OCI-LY3 (cell line): ENCODE data around the gene PQBP1.

ENCODE experiments used
- H2AFZ ChIP-seq: fragments of 200-600, 300-600 bp; shearing (Covaris generic); 2 replicates; pipeline ENCODE4 v1.6.0; 2014; ENCODE audit warnings: antibody characterized with exemption, low read depth, low read length
- H3K27ac ChIP-seq: fragments of 200-600, 300-600 bp; sonication (generic); 2 replicates; pipeline ENCODE4 v1.5.1; 2014; ENCODE audit warnings: mild to moderate bottlenecking, low read length, moderate library complexity, mixed read lengths
- H3K27me3 ChIP-seq: fragments of 200-600, 300-600 bp; sonication (generic); 2 replicates; pipeline ENCODE4 v1.6.1; 2014; ENCODE audit warnings: low read depth, low read length, mixed read lengths
- H3K36me3 ChIP-seq: fragments of 200-600, 300-600 bp; sonication (generic); replicated peaks from 2 replicates; pipeline ENCODE3; 2014; ENCODE audit warnings: low read depth, low read length, mixed read lengths
- H3K4me1 ChIP-seq: fragments of 300-600, 200-600 bp; sonication (generic); 2 replicates; pipeline ENCODE4 v1.6.1; 2014; ENCODE audit warnings: low read length, mixed read lengths
- H3K4me2 ChIP-seq: fragments of 200-600, 300-600 bp; sonication (generic); 2 replicates; pipeline ENCODE4 v1.6.1; 2014; ENCODE audit warnings: low read length, mixed read lengths
- H3K4me3 ChIP-seq: fragments of 300-600, 200-600 bp; sonication (generic); 2 replicates; pipeline ENCODE4 v1.5.1; 2014; ENCODE audit warnings: antibody characterized with exemption, mild to moderate bottlenecking, low read length, moderate library complexity
- H3K79me2 ChIP-seq: fragments of 300-600, 200-600 bp; shearing (Covaris generic); 2 replicates; pipeline ENCODE4 v1.6.1; 2014; ENCODE audit warnings: mild to moderate bottlenecking, low read length, mixed read lengths
- H3K9ac ChIP-seq: fragments of 300-600, 200-600 bp; shearing (Covaris generic); 2 replicates; pipeline ENCODE4 v1.6.0; 2014; ENCODE audit warnings: mild to moderate bottlenecking, low read length, moderate library complexity
- H3K9me3 ChIP-seq: fragments of 200-600, 300-600 bp; shearing (Covaris generic); 2 replicates; pipeline ENCODE4 v1.6.1; 2014; ENCODE audit warnings: low read length, mixed read lengths; ENCODE audit not compliant: insufficient read depth
- H4K20me1 ChIP-seq: fragments of 200-600, 300-600 bp; sonication (generic); 2 replicates; pipeline ENCODE4 v1.6.1; 2016; ENCODE audit warnings: low read length, mixed read lengths; ENCODE audit not compliant: insufficient read depth
- EZH2phosphoT487 ChIP-seq: fragments of 200-600 bp; shearing (Covaris generic); IDR thresholded peaks from 2 replicates; pipeline ENCODE4 v1.6.1; 2018; ENCODE audit warnings: antibody characterized with exemption, mixed run types, low read depth
- TF ChIP-seq, protein P1 (sequence below): fragments of 200-600, 300-600 bp; sonication (generic); IDR thresholded peaks from 2 replicates; pipeline ENCODE4 v1.5.1; 2014; ENCODE audit warnings: antibody characterized with exemption, low read length, low read depth

PQBP1 gene

DNA sequence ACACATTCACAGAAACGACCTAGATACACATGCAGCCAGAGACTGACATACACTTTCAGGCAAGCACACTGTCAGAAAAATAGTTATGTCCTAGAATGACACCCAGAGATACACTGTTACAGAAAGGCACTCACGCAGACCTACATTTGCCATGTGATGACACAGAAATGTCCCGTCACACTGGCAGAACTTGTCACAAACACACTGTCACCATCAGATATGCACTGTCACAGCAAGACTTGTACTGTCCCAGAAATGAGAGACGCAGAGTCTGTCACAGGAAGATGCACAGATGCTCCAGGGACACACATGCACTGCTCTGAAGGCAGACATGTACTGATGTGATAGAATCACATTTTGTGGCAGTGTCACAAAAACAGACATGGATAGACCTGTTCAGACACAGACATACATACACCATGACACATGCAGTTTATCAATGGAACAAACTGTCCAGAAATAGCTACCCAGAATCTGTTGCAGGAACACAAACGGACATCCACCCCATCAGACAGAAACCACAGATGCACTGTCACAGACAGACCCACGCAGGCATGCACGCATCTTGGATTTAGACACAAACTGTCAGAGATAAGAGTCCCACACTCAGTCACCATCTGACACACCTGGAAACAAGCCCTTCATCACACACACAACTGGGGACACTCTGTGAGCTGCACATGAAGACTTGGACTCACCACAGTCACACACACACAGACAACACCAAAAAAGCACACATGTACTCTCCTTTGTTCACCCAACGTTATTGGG, 22.4 kb downstream of the PQBP1 start:
- no peaks in the 10 kb centered on the region for H3K9me3 ChIP-seq
- H3K27ac ChIP-seq = peak overlapping the region; percentile 98
- H2AFZ ChIP-seq = no peak overlapping the region
- TF ChIP-seq EZH2phosphoT487 = no peak
- TF ChIP-seq, protein P1, sequence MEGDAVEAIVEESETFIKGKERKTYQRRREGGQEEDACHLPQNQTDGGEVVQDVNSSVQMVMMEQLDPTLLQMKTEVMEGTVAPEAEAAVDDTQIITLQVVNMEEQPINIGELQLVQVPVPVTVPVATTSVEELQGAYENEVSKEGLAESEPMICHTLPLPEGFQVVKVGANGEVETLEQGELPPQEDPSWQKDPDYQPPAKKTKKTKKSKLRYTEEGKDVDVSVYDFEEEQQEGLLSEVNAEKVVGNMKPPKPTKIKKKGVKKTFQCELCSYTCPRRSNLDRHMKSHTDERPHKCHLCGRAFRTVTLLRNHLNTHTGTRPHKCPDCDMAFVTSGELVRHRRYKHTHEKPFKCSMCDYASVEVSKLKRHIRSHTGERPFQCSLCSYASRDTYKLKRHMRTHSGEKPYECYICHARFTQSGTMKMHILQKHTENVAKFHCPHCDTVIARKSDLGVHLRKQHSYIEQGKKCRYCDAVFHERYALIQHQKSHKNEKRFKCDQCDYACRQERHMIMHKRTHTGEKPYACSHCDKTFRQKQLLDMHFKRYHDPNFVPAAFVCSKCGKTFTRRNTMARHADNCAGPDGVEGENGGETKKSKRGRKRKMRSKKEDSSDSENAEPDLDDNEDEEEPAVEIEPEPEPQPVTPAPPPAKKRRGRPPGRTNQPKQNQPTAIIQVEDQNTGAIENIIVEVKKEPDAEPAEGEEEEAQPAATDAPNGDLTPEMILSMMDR = no peak
- peak overlapping the region; percentile 97 for H3K4me2 ChIP-seq
- peak overlapping the region; percentile 99 for H3K9ac ChIP-seq
- H3K79me2 ChIP-seq = peaks cover 65% of the 10 kb centered on the region
- H4K20me1 ChIP-seq = peaks cover 32% of the 10 kb centered on the region
- H3K4me3 ChIP-seq = peak overlapping the region; percentile 98
- H3K27me3 ChIP-seq = no peaks in the 10 kb centered on the region
- peaks cover 26% of the 10 kb centered on the region for H3K4me1 ChIP-seq
- H3K36me3 ChIP-seq = peaks cover 42% of the 10 kb centered on the region

DNA sequence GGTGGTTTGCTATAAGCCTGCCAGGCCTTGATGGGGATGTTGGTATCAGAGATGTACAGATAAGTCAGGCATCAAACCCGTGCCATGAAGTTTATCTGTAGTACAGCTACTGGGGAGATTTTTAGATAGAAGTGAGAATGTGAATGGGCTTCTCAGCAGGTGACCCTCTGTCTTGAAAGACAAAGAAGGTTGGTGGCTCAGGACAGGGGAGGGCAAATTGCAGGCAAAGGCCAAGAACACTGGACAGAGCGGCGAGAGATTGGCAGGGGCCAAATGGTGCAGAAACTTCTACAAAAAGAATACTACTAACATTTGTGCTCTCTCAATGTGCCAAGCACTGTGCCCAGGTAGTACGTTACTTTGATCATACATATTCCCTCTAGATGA, 23.0 kb downstream of the PQBP1 start:
- H3K9ac ChIP-seq = peak overlapping the region; percentile 99
- peaks cover 26% of the 10 kb centered on the region for H4K20me1 ChIP-seq
- H3K79me2 ChIP-seq = peaks cover 59% of the 10 kb centered on the region
- H3K4me3 ChIP-seq = peak overlapping the region; percentile 98
- H3K4me2 ChIP-seq = peak overlapping the region; percentile 97
- peaks cover 41% of the 10 kb centered on the region for H3K36me3 ChIP-seq
- H3K9me3 ChIP-seq = no peaks in the 10 kb centered on the region
- H3K27ac ChIP-seq = peak overlapping the region; percentile 98
- peaks cover 20% of the 10 kb centered on the region for H3K4me1 ChIP-seq
- H3K27me3 ChIP-seq = no peaks in the 10 kb centered on the region
- no peak overlapping the region for H2AFZ ChIP-seq
- TF ChIP-seq, protein P1 = no peak
- no peak for TF ChIP-seq EZH2phosphoT487

DNA sequence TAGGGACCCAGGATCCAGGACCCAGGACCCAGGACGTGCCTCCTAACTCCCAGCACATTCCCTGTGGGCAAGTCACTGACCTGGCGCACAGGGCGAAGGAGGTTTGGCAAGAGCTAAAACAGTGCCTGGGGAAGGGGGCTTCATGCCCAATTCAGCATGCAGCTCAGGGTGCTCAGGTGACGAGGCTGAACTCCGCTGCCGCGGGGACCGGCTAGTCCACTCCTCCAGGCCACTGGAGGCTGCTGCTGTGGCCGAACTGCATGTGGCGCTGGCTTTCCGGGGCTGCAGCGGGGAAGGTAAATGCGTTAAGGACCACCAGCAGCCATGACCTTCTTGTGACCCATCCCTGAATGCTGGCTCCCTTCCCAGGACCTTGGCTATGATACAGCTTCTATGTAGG, 26.0 kb downstream of the PQBP1 start:
- TF ChIP-seq, protein P1 = no peak
- no peak for TF ChIP-seq EZH2phosphoT487
- H3K27ac ChIP-seq = no peak overlapping the region
- H4K20me1 ChIP-seq = no peaks in the 10 kb centered on the region
- no peak overlapping the region for H3K4me2 ChIP-seq
- H3K36me3 ChIP-seq = peaks cover 26% of the 10 kb centered on the region
- H3K4me1 ChIP-seq = peaks cover 35% of the 10 kb centered on the region
- H3K79me2 ChIP-seq = peaks cover 48% of the 10 kb centered on the region
- no peak overlapping the region for H3K4me3 ChIP-seq
- H2AFZ ChIP-seq = no peak overlapping the region
- H3K9me3 ChIP-seq = no peaks in the 10 kb centered on the region
- no peak overlapping the region for H3K9ac ChIP-seq
- no peaks in the 10 kb centered on the region for H3K27me3 ChIP-seq

DNA sequence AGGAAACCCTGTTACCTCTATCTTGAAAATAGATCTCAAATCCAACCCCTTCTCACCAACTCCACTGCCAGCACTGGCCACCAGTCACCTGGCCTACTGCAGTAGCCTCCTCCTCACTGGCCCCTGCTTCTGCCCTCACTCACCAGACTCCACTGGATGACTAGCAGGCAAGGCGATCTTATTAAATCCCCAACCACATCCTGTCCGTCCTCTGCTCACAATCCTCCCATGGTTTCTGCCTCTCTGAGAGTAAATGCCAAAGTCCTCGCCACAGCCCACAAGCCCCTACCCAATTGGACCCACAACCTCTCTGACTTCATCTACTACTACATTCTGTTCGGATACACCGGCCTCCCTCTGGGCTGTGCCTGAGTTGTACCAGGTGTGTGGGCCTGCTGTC, 26.5 kb downstream of the PQBP1 start:
- H3K4me1 ChIP-seq = peaks cover 38% of the 10 kb centered on the region
- H3K36me3 ChIP-seq = peaks cover 26% of the 10 kb centered on the region
- H3K79me2 ChIP-seq = peaks cover 45% of the 10 kb centered on the region
- H3K27ac ChIP-seq = no peak overlapping the region
- no peaks in the 10 kb centered on the region for H3K27me3 ChIP-seq
- H2AFZ ChIP-seq = no peak overlapping the region
- no peak overlapping the region for H3K4me3 ChIP-seq
- no peaks in the 10 kb centered on the region for H3K9me3 ChIP-seq
- no peak overlapping the region for H3K4me2 ChIP-seq
- H3K9ac ChIP-seq = no peak overlapping the region
- H4K20me1 ChIP-seq = no peaks in the 10 kb centered on the region
- TF ChIP-seq, protein P1 = no peak
- no peak for TF ChIP-seq EZH2phosphoT487
